ENCODE data around the gene KIR3DL2. TPM values are rescaled to one million over a fixed set of nuclear protein-coding genes. Genes with fewer than 3 reads are reported as not detected.

Gene KIR3DL2
- total and polyA plus RNA-seq, 2 of the 4 experiments (the other 2 are of a cell fraction) = not detected

DNA sequence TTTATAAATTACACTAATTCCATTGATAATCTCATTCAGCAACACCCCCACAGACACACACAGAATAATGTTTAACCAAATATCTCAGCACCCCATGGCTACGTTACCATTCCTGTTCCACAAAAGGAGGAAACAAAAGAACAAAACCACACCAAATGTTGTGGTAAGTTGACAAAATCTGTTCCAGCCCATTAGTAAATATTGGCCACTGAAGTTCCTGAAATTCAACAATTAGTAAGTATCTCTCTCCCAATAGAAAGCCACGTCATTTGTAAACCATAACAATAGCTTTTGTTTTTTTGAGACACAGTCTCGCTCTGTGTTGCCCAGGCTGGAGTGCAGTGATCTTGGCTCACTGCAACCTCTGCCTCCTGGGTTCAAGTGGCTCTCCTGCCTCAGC lies 21.5 kb downstream of the KIR3DL2 start:
- Histone ChIP-seq H3K56ac (ENCODE audit: extremely low read depth, insufficient read depth, low read length) (no peak overlapping the region), H4K91ac (ENCODE audit: insufficient read depth, low read depth, low read length) (no peak overlapping the region), H2BK15ac (ENCODE audit: low read depth, low read length) (no peak overlapping the region), H2AFZ (replicated peaks; ENCODE audit: low read length, poor library complexity) (no peak overlapping the region), H3K36me3 (ENCODE audit: control insufficient read depth, insufficient read depth, low read length) (no peaks in the 10 kb centered on the region), H2BK5ac (ENCODE audit: low read depth, low read length, poor library complexity, severe bottlenecking) (no peak overlapping the region), H2BK120ac (ENCODE audit: low read depth, low read length) (no peak overlapping the region), H3K27ac (ENCODE audit: insufficient read depth, low read length) (no peak overlapping the region), H2AK9ac (replicated peaks; ENCODE audit: low read depth, low read length, poor library complexity) (no peak overlapping the region), H3K4me2 (ENCODE audit: low read depth, low read length) (no peak overlapping the region), H4K8ac (ENCODE audit: low read depth in 2 of 2, low read length in 2 of 2) (no peak overlapping the region), H3K4me3 (ENCODE audit: insufficient read depth, low read depth, low read length) (no peak overlapping the region), H3K23ac (ENCODE audit: low read depth, low read length) (no peak overlapping the region), H4K5ac (ENCODE audit: low read depth, low read length) (no peak overlapping the region), H3K4ac (ENCODE audit: low read depth, low read length) (no peak overlapping the region), H3K14ac (replicated peaks; ENCODE audit: low read depth, low read length) (no peak overlapping the region), H2BK20ac (ENCODE audit: low read depth, low read length) (no peak overlapping the region), H3K4me1 (ENCODE audit: control insufficient read depth, insufficient read depth, low read length) (no peaks in the 10 kb centered on the region), H4K20me1 (ENCODE audit: insufficient read depth, low read length) (no peaks in the 10 kb centered on the region), H3K18ac (ENCODE audit: low read depth, low read length) (no peak overlapping the region), H3K9me3 (ENCODE audit: control insufficient read depth, insufficient read depth, low read length) (peaks cover 14% of the 10 kb centered on the region), H3K9ac (ENCODE audit: low read depth, low read length) (no peak overlapping the region), H3K79me1 (ENCODE audit: low read depth in 1 of 2, low read length in 2 of 2) (no peaks in the 10 kb centered on the region), H3K27me3 (ENCODE audit: control insufficient read depth, insufficient read depth, low read length) (no peaks in the 10 kb centered on the region), H2AK5ac (ENCODE audit: low read depth, low read length) (no peak overlapping the region), H3K9me1 (ENCODE audit: insufficient read depth, low read length) (no peaks in the 10 kb centered on the region)
- WGBS, 2 experiments (ENCODE audit: extremely low coverage in 2 of 2, insufficient read length in 1 of 2) = no CpG with 5 or more reads among the region's 3 CpGs
- BruUV-seq (replicated peaks) = no TSS peak
- intact Hi-C loops (cut with micrococcal nuclease) = no loop called here
- no peak for TF ChIP-seq BHLHE40 (IDR thresholded peaks at IDR 0.05; ENCODE audit: low read depth, low read length)
- POLR2A ChIA-PET (ENCODE audit: unreplicated experiment) = no interaction called here
- CTCF ChIA-PET = no interaction called here
- no peak for ATAC-seq (ENCODE audit: low read depth)
- no peak for DNase-seq
- in situ Hi-C loops (cut with MboI; ENCODE audit: low sequenced_read_pairs) = no loop called here
- dilution Hi-C loops (cut with HindIII; ENCODE audit: low sequenced_read_pairs, unreplicated experiment) = no loop called here
